Endothelial cell of hepatic sinusoid (primary cell): ENCODE measurements around the gene ACTR3C.
"Not testable (repeated sequence)": the region's sequence is repeated elsewhere in the genome, so short reads cannot be mapped to it uniquely, and the experiment has no call there.

Experiments used
- in situ Hi-C: cut with HindIII; loops from 2 replicates; pipeline ENCODE4 v1.10.0; 2017; ENCODE audit warnings: low sequenced_read_pairs

ACTR3C gene

DNA sequence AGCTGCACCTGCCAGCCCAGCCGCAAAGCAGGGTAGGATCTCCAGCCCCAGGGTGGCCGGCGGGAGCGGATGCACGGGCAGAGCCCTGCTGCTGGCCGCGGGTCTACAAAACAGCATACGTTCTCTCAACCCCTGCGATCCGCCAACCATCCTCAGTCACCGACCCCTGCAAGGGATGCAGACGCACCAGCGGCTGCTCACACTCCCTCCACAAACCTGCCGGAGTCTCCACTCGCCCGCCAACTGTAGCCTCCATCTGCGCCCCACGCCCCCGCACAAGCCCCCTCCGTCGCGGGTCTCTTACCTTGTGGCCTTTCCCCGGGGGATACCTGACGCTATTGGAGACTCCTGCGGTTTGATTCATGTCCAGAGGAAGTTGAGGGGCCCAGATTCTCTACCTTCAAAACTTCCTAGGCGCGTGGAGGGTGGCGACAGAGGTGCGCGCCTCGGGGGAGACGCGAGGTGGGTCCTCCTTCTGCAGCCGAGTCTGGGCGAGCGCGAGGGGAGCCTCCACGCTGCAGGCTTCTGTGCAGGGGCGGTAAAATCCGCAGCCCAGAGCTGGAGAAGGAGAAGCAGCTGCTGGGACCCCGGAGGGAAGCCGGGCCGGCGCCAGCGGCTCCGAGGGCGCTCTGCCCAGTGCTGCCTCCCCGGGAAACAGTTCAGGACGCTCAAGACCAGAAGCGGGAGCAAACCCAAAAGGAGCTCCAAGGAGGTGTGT, 103.2 kb downstream of the ACTR3C start:
- in situ Hi-C loops, result not testable (repeated sequence)

DNA sequence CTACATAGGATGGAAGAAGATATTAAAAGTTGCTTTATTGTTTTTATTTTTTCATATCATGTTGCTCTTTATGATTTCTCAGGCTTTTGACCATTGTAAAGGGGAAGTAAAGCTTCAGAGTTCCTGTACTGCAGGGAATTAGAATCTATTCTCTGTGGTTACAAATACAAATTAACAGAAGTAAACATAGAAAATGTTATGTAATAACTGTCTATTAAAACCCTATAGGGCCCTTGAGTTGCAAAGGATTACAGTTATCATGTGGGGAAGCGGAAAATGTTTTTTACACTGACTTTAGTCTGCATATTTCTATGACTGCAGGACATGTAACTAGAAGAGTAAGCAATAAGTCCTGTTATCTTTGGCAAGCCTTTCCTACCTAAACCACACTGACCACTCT, 116.5 kb downstream of the ACTR3C start:
- in situ Hi-C loops, result not testable (repeated sequence)

DNA sequence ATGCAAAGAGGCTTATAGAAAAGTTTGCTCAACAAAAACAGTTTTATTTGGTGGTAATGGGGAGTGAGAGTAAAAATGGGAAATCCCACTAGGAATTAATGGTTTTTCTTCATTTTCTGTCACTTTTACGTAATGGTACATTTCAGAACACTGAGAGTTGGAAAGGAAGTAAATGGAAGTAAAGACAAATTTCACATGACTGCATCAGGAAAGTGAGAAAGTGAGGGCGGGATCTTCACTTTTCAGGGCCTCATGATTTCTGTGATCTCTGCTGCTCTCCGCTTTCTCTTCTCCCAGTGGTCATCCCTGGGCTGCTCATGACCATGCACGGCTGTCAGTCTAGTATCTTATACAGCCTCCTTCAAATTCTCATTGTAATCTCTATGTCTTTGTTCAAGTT, 117.5 kb downstream of the ACTR3C start:
- in situ Hi-C loops, result not testable (repeated sequence)

DNA sequence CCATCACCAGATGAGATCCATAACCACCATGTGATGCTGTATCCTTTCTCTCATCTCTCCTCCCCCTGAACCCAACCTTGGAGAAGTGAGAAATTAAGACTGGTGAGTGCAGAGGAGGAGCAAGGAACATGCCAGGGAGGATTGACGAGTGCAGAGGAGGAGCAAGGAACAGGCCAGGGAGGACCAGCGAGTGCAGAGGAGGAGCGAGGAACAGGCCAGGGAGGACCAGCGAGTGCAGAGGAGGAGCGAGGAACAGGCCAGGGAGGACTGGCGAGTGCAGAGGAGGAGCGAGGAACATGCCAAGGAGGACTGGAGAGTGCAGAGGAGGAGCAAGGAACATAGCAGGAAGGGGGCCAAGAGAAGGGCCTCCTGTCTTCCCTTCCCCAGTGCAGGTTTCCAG, 118.8 kb downstream of the ACTR3C start:
- in situ Hi-C loops, result not testable (repeated sequence)

DNA sequence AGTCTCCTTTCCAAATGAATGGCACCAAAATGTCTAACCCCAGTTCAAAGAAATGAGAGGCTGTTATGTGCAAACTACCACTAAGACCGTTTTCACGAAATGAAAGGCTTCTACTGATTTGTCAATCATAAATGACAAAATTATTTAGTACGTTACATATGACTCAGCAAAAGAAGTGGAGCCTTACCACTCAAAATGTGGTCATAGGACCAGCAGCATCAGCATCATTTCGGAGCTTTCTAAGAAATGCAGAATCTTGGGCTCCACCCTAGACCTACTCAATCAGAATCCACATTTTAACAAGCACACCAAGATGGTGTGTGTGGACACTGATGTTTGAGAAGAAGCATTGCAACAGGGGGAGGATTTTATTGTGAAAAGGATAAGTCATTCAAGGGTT, 120.5 kb downstream of the ACTR3C start:
- in situ Hi-C loops, result not testable (repeated sequence)
